ENCODE measurements around the gene SNX5.

SNX5 gene

DNA sequence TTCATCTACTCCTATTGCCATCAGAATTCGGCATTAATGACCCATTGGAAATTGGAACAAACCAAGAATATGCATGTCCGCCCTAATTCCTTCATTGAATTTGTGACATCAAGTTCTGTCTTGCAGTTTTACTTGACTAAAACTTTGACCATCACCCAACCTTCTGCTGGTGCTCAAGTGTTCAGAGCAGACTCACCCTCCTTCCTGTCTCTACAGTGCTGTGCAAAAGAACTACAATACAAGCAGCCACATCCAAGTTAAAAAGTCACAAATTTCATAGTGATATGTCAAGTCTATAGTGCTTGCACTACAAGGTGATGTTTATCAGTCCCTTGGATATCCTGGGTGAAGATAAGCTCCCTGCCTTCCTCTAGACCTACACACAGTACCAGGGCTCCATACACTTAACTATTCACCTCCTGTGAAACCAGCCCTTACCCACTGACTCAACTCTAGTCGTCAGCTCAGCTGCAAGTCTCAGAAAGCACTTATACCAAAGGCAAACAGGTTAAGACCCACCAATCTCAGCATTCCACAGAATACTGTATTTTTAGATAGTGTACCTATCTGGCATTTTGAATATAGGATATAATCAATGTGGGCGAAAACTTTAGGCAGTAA lies 23.6 kb downstream of the SNX5 start:
- peak overlapping the region; percentile 41 for H3K27ac Mint-ChIP-seq
- TF ChIP-seq, protein P1, sequence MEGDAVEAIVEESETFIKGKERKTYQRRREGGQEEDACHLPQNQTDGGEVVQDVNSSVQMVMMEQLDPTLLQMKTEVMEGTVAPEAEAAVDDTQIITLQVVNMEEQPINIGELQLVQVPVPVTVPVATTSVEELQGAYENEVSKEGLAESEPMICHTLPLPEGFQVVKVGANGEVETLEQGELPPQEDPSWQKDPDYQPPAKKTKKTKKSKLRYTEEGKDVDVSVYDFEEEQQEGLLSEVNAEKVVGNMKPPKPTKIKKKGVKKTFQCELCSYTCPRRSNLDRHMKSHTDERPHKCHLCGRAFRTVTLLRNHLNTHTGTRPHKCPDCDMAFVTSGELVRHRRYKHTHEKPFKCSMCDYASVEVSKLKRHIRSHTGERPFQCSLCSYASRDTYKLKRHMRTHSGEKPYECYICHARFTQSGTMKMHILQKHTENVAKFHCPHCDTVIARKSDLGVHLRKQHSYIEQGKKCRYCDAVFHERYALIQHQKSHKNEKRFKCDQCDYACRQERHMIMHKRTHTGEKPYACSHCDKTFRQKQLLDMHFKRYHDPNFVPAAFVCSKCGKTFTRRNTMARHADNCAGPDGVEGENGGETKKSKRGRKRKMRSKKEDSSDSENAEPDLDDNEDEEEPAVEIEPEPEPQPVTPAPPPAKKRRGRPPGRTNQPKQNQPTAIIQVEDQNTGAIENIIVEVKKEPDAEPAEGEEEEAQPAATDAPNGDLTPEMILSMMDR (IDR thresholded peaks at IDR 0.05) = no peak
- peaks cover 9% of the 10 kb centered on the region for H3K4me1 Mint-ChIP-seq
- no peak for DNase-seq
- H3K27me3 Mint-ChIP-seq (ENCODE audit: low read depth, poor library complexity) = no peaks in the 10 kb centered on the region
- no peaks in the 10 kb centered on the region for H3K9me3 Mint-ChIP-seq
- H3K4me3 Mint-ChIP-seq = no peak overlapping the region
- peaks cover 85% of the 10 kb centered on the region for H3K36me3 Mint-ChIP-seq (ENCODE audit: low read depth)

DNA sequence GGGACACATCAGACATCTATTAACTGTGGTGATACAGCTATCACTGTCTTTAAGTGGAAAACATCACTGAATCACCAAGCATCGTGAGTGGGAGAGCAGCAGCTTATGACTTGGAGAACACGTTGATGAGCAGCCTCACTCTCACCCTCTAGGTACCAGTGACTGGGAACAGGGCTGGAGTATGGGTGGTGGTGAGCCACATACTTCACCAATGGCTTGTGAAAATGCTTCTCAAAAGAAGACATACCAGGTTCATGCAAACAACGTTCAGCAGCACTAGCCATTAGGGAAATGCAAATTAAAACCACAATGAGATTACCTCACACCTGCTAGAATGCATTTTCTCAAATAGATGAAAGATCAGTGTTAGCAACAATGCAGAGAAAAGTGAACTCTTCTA lies 25.3 kb downstream of the SNX5 start:
- H3K36me3 Mint-ChIP-seq (ENCODE audit: low read depth) = peaks cover 68% of the 10 kb centered on the region
- H3K9me3 Mint-ChIP-seq = no peaks in the 10 kb centered on the region
- H3K27me3 Mint-ChIP-seq (ENCODE audit: low read depth, poor library complexity) = no peaks in the 10 kb centered on the region

DNA sequence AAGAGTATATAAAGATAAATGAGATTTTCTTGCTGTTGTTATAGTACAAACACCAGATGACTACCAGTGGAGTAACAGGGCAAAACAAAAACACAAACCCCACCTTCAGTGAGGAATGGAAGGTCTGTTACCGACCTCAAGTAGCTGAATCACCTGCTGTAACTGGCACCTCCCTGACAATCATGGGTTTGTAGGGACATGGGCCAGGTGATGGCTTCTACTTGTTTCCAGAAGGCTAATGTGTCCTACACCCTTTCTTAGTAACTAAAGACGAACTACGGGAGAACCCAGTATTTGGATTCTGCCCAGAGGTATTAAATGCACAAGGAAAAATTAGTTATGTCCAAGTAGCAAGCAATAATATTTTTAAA lies 26.8 kb downstream of the SNX5 start:
- TF ChIP-seq, protein P1 (IDR thresholded peaks at IDR 0.05) = no peak
- DNase-seq = no peak
- Mint-ChIP-seq H3K4me3 (no peak overlapping the region), H3K9me3 (no peaks in the 10 kb centered on the region), H3K27me3 (ENCODE audit: low read depth, poor library complexity) (no peaks in the 10 kb centered on the region), H3K4me1 (peaks cover 39% of the 10 kb centered on the region), H3K27ac (no peak overlapping the region), H3K36me3 (ENCODE audit: low read depth) (peaks cover 53% of the 10 kb centered on the region)

More for the DNA sequence above, 25.3 kb downstream of the SNX5 start:
- no peak for DNase-seq
- Mint-ChIP-seq H3K4me3 (no peak overlapping the region), H3K27ac (no peak overlapping the region), H3K4me1 (peaks cover 24% of the 10 kb centered on the region)
- TF ChIP-seq, protein P1 (IDR thresholded peaks at IDR 0.05) = no peak

DNA sequence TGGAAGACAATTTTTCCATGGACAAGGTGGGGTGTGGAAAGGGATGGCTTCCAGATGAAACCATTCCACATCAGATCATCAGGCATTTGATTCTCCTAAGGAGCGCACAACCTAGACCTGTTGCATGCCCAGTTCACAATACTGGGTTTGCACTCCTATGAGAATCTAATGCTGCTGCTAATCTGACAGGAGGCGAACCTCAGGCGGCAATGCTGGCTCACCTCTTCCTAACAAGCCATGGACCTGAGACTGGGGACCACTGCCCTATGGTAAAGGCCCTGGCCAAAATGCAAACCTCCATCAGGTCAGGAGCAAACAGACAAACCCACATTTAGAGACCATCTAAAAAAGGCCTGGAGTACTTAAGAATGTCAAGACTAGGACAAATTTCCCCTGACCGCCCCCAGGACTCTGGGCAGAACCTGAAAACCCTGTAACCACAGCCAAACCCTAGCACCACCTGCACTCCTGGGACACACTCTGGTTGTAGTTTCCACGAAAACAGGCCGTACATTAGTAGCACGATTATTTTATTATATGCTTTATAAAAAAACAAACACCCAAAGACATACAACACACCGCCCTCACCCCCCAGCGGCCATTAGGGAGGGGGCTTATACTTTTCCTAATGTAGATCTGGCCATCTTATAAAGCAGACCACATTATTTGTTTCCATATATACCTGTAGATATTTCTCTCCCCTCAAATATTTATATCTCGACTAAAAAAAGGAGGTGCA lies 27.3 kb downstream of the SNX5 start:
- TF ChIP-seq, protein P1 (IDR thresholded peaks at IDR 0.05) = no peak
- DNase-seq = no peak
- no peaks in the 10 kb centered on the region for H3K27me3 Mint-ChIP-seq (ENCODE audit: low read depth, poor library complexity)
- H3K4me3 Mint-ChIP-seq = no peak overlapping the region
- H3K36me3 Mint-ChIP-seq (ENCODE audit: low read depth) = peaks cover 47% of the 10 kb centered on the region
- H3K4me1 Mint-ChIP-seq = peaks cover 45% of the 10 kb centered on the region
- peak overlapping the region; percentile 92 for H3K27ac Mint-ChIP-seq
- H3K9me3 Mint-ChIP-seq = no peaks in the 10 kb centered on the region

DNA sequence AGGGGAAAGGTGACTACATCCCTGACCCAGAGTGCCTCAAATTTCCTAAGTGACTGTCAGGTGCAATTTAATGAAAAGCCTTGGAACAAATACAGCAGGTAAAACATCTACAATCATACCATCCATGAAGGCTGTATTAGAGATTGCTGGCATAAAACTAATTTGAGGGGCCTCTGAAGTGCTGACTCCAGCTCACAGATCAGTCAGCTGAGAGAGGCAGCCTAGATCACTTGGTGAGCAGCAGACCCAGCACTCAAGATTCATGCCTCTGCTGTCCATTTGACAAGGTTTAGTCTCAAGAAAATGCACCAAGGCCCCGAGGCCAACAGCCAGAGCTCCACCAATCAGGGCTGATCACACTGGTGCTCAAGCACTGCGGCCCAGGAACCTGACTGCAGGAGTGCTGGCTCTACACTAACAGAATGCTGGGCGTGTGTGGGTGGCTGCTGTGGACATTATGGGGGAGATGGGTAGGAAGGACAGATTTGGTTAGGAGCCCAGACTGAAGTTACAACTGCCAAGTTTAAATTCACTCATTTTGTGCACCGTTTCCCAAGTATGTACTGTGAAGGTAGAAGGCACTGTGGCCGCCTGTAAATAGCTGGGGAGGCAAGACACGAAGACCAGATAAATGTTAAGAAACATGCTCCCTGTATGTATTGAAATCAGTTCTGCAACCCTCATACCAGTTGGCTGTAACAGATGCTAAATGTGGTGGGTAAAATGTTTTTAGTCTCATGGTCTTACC lies 28.2 kb downstream of the SNX5 start:
- TF ChIP-seq, protein P1 (IDR thresholded peaks at IDR 0.05) = no peak
- H3K27me3 Mint-ChIP-seq (ENCODE audit: low read depth, poor library complexity) = no peaks in the 10 kb centered on the region
- peaks cover 39% of the 10 kb centered on the region for H3K36me3 Mint-ChIP-seq (ENCODE audit: low read depth)
- DNase-seq = no peak
- peaks cover 51% of the 10 kb centered on the region for H3K4me1 Mint-ChIP-seq
- no peaks in the 10 kb centered on the region for H3K9me3 Mint-ChIP-seq
- H3K27ac Mint-ChIP-seq = peak overlapping the region; percentile 92
- no peak overlapping the region for H3K4me3 Mint-ChIP-seq

All from nephron progenitor cell (in vitro differentiated cells).